Adrenal gland (tissue), 5 donors: ENCODE data around the gene L3HYPDH.

ENCODE experiments used
- CTCF ChIP-seq, 6 experiments: fragments of 450-650 bp in 4 of 6; fragments of 200-600 bp in 2 of 6; sonication (generic) in 1 of 6; IDR thresholded peaks; 1 replicate in 5 of 6; 2 replicates in 1 of 6; pipeline versions ENCODE4 v1.5.1 to v1.8.0; 2016 to 2021; ENCODE audit warnings: antibody characterized with exemption in 6 of 6, mild to moderate bottlenecking in 2 of 6, moderate library complexity in 1 of 6
- POLR2A ChIP-seq, 2 donors: fragments of 450-650 bp; IDR thresholded peaks; one replicate each; pipeline ENCODE4 v1.6.1; 2017; ENCODE audit warnings: antibody characterized with exemption in 2 of 2, mild to moderate bottlenecking in 2 of 2, moderate library complexity in 1 of 2
- donor health status: DM: no; HTN: no; CAD: no.

DNA sequence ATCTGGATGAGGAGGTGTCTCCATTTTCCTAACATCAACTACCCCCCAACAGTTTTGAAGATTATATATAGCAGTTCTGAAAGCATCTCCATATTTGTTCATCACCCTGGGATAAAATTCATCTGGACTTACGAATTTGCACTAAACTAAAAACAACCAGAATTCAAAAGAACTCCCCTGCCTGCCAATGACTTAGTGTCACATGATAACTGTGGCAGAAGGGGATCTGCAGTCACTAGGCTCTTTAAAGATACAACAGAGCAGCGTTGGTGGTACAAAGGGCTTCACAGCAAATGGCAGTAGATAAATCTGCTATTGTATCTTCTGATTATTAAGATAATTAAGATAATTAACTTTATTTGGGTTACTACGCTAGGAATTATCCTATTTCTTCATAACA is 49.1 kb downstream of the L3HYPDH start:
- no peak for TF ChIP-seq CTCF (IDR thresholded peaks at IDR 0.05)
- TF ChIP-seq POLR2A (IDR thresholded peaks at IDR 0.05), result no peak
